ENCODE data around the gene RIC3. TPM values are rescaled to one million over a fixed set of nuclear protein-coding genes. Genes with fewer than 3 reads are reported as not detected.
"Not testable (repeated sequence)": the region's sequence is repeated elsewhere in the genome, so short reads cannot be mapped to it uniquely, and the experiment has no call there.

The RIC3 gene
- total RNA-seq, 1 donor from 2014 or later, result 8.9 TPM

DNA sequence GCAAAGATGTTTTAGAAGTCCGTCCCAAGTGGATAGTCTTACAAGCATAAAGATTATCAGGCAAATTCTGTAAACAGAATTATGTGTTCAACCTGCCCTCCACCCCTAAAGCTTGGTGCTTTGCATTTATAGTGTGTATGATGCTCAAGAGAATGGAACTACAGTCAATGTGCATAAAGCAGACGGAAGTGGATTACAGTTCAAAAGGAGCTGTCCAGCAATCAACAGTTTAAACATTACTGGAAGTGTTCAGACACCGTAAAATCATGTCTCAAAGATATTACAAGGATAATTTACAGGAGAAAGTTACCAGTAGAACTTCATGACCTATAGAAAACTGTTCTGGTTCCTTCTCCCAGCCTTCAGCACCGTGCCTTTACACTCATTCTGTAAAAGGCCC, 1.0 kb downstream of the RIC3 start:
- H3K4me1 Mint-ChIP-seq, result peaks cover 15% of the 10 kb centered on the region
- TF ChIP-seq, protein P1, sequence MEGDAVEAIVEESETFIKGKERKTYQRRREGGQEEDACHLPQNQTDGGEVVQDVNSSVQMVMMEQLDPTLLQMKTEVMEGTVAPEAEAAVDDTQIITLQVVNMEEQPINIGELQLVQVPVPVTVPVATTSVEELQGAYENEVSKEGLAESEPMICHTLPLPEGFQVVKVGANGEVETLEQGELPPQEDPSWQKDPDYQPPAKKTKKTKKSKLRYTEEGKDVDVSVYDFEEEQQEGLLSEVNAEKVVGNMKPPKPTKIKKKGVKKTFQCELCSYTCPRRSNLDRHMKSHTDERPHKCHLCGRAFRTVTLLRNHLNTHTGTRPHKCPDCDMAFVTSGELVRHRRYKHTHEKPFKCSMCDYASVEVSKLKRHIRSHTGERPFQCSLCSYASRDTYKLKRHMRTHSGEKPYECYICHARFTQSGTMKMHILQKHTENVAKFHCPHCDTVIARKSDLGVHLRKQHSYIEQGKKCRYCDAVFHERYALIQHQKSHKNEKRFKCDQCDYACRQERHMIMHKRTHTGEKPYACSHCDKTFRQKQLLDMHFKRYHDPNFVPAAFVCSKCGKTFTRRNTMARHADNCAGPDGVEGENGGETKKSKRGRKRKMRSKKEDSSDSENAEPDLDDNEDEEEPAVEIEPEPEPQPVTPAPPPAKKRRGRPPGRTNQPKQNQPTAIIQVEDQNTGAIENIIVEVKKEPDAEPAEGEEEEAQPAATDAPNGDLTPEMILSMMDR (conservative IDR thresholded peaks at IDR 0.05), result no peak
- no peak for DNase-seq (ENCODE audit: low read depth, low spot score)
- no peak overlapping the region for H3K27ac Mint-ChIP-seq (ENCODE audit: unreplicated experiment)
- H3K36me3 Mint-ChIP-seq (ENCODE audit: low read depth), result no peaks in the 10 kb centered on the region
- peaks cover 2% of the 10 kb centered on the region for H3K9me3 Mint-ChIP-seq
- H3K4me3 Mint-ChIP-seq, result peak overlapping the region; percentile 65
- peaks cover 74% of the 10 kb centered on the region for H3K27me3 Mint-ChIP-seq (ENCODE audit: low read depth)

DNA sequence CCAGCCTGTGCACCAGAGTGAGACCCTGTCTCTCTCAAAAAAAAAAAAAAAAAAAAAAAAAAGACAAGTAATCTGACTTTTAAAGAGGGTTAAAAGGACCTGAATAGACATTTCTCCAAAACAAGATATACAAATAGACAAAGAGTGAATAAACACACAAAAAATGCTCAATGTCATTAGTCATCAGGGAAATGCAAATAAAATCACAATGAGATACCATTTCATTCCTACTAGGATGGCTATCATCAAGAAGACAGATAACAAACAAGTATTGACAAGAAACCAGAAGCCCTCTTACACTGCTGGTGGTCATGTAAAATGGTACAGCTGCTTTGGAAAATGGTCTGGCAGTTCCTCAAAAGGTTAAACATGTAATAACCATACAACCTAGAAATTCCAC, 4.1 kb downstream of the RIC3 start:
- Mint-ChIP-seq H3K36me3 (ENCODE audit: low read depth) (no peaks in the 10 kb centered on the region), H3K4me3 (no peak overlapping the region), H3K27me3 (ENCODE audit: low read depth) (peaks cover 62% of the 10 kb centered on the region), H3K4me1 (peaks cover 15% of the 10 kb centered on the region), H3K27ac (ENCODE audit: unreplicated experiment) (no peak overlapping the region), H3K9me3 (no peaks in the 10 kb centered on the region)
- no peak for DNase-seq (ENCODE audit: low read depth, low spot score)
- TF ChIP-seq, protein P1 (conservative IDR thresholded peaks at IDR 0.05), result no peak

DNA sequence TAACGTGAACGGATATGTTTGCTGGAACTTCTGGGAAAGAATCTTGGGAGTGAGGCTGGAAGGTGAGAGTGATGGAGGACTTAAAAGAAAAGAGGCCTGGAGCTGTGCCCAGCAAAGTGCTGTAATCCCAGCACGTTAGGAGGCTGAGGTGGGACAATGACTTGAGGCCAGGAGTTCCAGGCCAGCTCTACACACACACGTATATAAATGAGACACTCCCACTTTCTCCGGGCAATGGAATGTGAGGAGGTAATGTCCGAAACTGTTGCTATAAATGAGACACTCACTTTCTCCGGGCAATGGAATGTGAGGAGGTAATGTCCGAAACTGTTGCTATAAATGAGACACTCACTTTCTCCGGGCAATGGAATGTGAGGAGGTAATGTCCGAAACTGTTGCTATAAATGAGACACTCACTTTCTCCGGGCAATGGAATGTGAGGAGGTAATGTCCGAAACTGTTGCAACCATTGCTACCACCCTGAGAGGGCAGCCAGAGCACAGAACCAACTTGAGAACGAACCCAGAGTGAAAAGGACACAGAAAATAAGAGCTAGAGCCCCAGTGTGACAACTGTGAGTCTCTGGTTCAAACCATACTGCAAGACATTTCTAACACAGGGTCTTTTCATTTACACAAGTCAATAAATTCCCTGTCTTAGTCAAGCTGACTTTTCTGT, 7.1 kb downstream of the RIC3 start:
- H3K4me1 Mint-ChIP-seq; H3K27ac Mint-ChIP-seq (ENCODE audit: unreplicated experiment); H3K36me3 Mint-ChIP-seq (ENCODE audit: low read depth); DNase-seq (ENCODE audit: low read depth, low spot score); H3K9me3 Mint-ChIP-seq; H3K4me3 Mint-ChIP-seq: not testable (repeated sequence)
- peaks cover 37% of the 10 kb centered on the region for H3K27me3 Mint-ChIP-seq (ENCODE audit: low read depth)

DNA sequence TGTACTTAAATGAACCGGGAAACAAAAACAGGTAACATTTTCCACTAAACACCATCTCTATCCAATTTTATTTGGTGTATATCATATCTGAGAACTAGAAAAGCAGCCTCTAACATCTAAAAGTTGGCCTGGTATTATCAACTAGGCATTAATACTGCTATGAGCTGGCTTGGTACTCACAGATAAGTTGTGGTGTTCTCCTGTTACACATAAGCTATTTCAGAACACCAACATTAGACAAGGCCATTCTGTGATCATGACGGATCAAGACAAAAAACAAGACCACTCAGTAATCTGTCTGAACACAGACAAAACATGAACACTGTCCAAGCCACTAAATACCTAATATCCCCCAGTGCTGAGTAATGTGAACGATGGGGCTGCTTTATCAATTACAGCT, 11.9 kb downstream of the RIC3 start:
- no peaks in the 10 kb centered on the region for H3K4me1 Mint-ChIP-seq
- no peak overlapping the region for H3K27ac Mint-ChIP-seq (ENCODE audit: unreplicated experiment)

DNA sequence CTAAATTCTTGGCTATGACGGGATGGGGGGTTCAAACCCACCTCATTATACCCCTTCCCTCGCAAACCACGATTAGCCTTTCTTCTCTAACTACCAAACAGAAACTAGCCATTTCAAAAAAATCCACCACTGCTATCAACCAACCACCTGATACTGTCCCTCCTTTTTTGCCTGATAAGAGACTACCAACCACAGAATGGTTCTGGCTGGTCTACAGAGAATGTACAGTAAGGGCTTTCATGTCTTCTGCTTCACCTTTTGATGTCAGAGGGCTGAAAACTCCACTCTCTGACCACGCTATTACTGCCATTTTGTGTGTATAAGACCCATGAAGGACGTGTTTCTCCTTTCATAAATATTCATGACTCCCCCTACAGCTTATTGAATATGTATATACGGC, 19.1 kb downstream of the RIC3 start:
- Mint-ChIP-seq H3K36me3 (ENCODE audit: low read depth) (no peaks in the 10 kb centered on the region), H3K27me3 (ENCODE audit: low read depth) (peaks cover 6% of the 10 kb centered on the region), H3K4me3 (no peak overlapping the region), H3K9me3 (peaks cover 4% of the 10 kb centered on the region), H3K4me1 (no peaks in the 10 kb centered on the region), H3K27ac (ENCODE audit: unreplicated experiment) (no peak overlapping the region)
- TF ChIP-seq, protein P1 (conservative IDR thresholded peaks at IDR 0.05), result no peak
- no peak for DNase-seq (ENCODE audit: low read depth, low spot score)

More for the DNA sequence above, 11.9 kb downstream of the RIC3 start:
- no peak for DNase-seq (ENCODE audit: low read depth, low spot score)
- peaks cover 4% of the 10 kb centered on the region for H3K36me3 Mint-ChIP-seq (ENCODE audit: low read depth)
- H3K27me3 Mint-ChIP-seq (ENCODE audit: low read depth), result peaks cover 10% of the 10 kb centered on the region
- H3K4me3 Mint-ChIP-seq, result no peak overlapping the region
- no peaks in the 10 kb centered on the region for H3K9me3 Mint-ChIP-seq
- TF ChIP-seq, protein P1 (conservative IDR thresholded peaks at IDR 0.05), result no peak

DNA sequence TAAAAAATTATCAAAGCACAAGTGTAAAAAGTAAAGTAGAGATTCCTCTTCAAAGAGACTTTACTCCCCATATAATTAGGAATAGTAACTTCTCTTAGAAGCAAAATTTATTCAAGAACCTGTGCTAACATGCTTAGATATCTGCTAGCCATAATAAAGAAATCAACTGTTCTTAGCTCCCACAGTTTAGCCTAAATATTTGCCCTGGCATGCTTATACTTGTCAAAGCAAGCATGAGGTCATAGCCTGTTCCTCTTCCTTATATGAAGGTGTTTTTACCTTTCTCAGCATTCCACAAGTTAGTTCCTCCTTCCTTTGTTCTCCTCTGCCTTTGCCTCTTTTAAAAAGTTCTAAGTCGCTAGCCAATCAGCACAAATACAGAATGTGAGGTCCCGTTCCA, 30.3 kb downstream of the RIC3 start:
- H3K9me3 Mint-ChIP-seq, result peaks cover 2% of the 10 kb centered on the region
- no peak overlapping the region for H3K27ac Mint-ChIP-seq (ENCODE audit: unreplicated experiment)
- H3K36me3 Mint-ChIP-seq (ENCODE audit: low read depth), result peaks cover 18% of the 10 kb centered on the region
- no peak overlapping the region for H3K4me3 Mint-ChIP-seq
- no peak for DNase-seq (ENCODE audit: low read depth, low spot score)
- no peaks in the 10 kb centered on the region for H3K4me1 Mint-ChIP-seq
- TF ChIP-seq, protein P1 (conservative IDR thresholded peaks at IDR 0.05), result no peak
- H3K27me3 Mint-ChIP-seq (ENCODE audit: low read depth), result peaks cover 2% of the 10 kb centered on the region
